GM12874 (cell line): Measurements from ENCODE around the gene PLCB1.

Experiments used
- CTCF ChIP-seq: IDR thresholded peaks from 2 replicates; pipeline ENCODE4 v1.5.1; 2011; ENCODE audit warnings: low read depth, mild to moderate bottlenecking, control low read depth, low read length, moderate library complexity; ENCODE audit not compliant: insufficient read depth

PLCB1 gene

GRCh38 chr20:8344106-8344505 lies 212.0 kb downstream of the PLCB1 start:
- TF ChIP-seq CTCF: no peak

- TF ChIP-seq CTCF: no peak
These were observed 212.6 kb downstream of the PLCB1 start for GRCh38 chr20:8344631-8345030.

GRCh38 chr20:8346700-8347270 lies 214.7 kb downstream of the PLCB1 start:
- TF ChIP-seq CTCF: no peak

GRCh38 chr20:8352486-8352885 lies 220.4 kb downstream of the PLCB1 start:
- TF ChIP-seq CTCF: no peak

- no peak for TF ChIP-seq CTCF
These were observed 221.4 kb downstream of the PLCB1 start for GRCh38 chr20:8353512-8353911.

GRCh38 chr20:8355453-8355852 lies 223.4 kb downstream of the PLCB1 start:
- TF ChIP-seq CTCF: no peak

- no peak for TF ChIP-seq CTCF
These were observed 224.7 kb downstream of the PLCB1 start for GRCh38 chr20:8356806-8357205.

GRCh38 chr20:8357703-8358102 lies 225.6 kb downstream of the PLCB1 start:
- no peak for TF ChIP-seq CTCF
